H9 (cell line): ENCODE data around the gene DNAI2. TPM values are rescaled to one million over a fixed set of nuclear protein-coding genes. Genes with fewer than 3 reads are reported as not detected.

Source experiments
- DNase-seq: peaks from one replicate; pipeline ENCODE4 v3.0.0-alpha.2; 2017
- H2AFZ ChIP-seq: one replicate; pipeline ENCODE4 v1.6.1; 2013; ENCODE audit warnings: mild to moderate bottlenecking, low read length, control low read depth, moderate library complexity
- H2AK5ac ChIP-seq: 2 replicates; pipeline ENCODE4 v1.6.1; 2013; ENCODE audit warnings: low read length, control low read depth, mixed read lengths; ENCODE audit not compliant: insufficient read length
- H2BK120ac ChIP-seq: one replicate; pipeline ENCODE4 v1.6.1; 2013; ENCODE audit warnings: low read depth, mild to moderate bottlenecking, low read length, control low read depth, inconsistent platforms; ENCODE audit not compliant: poor library complexity, severe bottlenecking
- H2BK12ac ChIP-seq: 2 replicates; pipeline ENCODE4 v1.6.1; 2013; ENCODE audit warnings: low read length, control low read depth, mixed read lengths, low read depth; ENCODE audit not compliant: insufficient read length
- H2BK15ac ChIP-seq: 2 replicates; pipeline ENCODE4 v1.6.1; 2013; ENCODE audit warnings: low read depth, low read length, control low read depth
- H2BK20ac ChIP-seq: one replicate; pipeline ENCODE4 v1.6.1; 2013; ENCODE audit warnings: low read depth, mild to moderate bottlenecking, low read length, control low read depth, inconsistent platforms; ENCODE audit not compliant: poor library complexity, severe bottlenecking
- H2BK5ac ChIP-seq: 2 replicates; pipeline ENCODE4 v1.6.1; 2013; ENCODE audit warnings: low read length, control low read depth, mixed read lengths; ENCODE audit not compliant: insufficient read length
- H3K14ac ChIP-seq: 2 replicates; pipeline ENCODE4 v1.6.1; 2013; ENCODE audit warnings: low read length, control low read depth; ENCODE audit not compliant: insufficient read depth
- H3K18ac ChIP-seq: 2 replicates; pipeline ENCODE4 v1.6.1; 2013; ENCODE audit warnings: low read depth, mild to moderate bottlenecking, mixed read lengths, low read length, control low read depth; ENCODE audit not compliant: insufficient read length
- H3K23ac ChIP-seq: 2 replicates; pipeline ENCODE4 v1.6.1; 2013; ENCODE audit warnings: low read length, control low read depth, mixed read lengths, low read depth; ENCODE audit not compliant: insufficient read length
- H3K23me2 ChIP-seq: 2 replicates; pipeline ENCODE4 v1.6.1; 2013; ENCODE audit warnings: low read depth, mild to moderate bottlenecking, mixed read lengths, low read length, control low read depth; ENCODE audit not compliant: insufficient read length, poor library complexity, severe bottlenecking
- H3K27ac ChIP-seq: 2 replicates; pipeline ENCODE4 v1.5.1; 2013; ENCODE audit warnings: low read length, control low read depth, mixed read lengths, low read depth; ENCODE audit not compliant: insufficient read length
- H3K27me3 ChIP-seq: 2 replicates; pipeline ENCODE4 v1.6.1; 2013; ENCODE audit warnings: low read length, control low read depth, inconsistent platforms; ENCODE audit not compliant: insufficient read depth
- H3K4ac ChIP-seq: 2 replicates; pipeline ENCODE4 v1.6.1; 2013; ENCODE audit warnings: low read depth, mild to moderate bottlenecking, control low read depth, inconsistent platforms, low read length, moderate library complexity
- H3K4me1 ChIP-seq: 2 replicates; pipeline ENCODE4 v1.6.1; 2013; ENCODE audit warnings: low read length, control low read depth, inconsistent platforms; ENCODE audit not compliant: insufficient read depth
- H3K4me2 ChIP-seq: 2 replicates; pipeline ENCODE4 v1.6.1; 2013; ENCODE audit warnings: low read length, control low read depth, mixed read lengths; ENCODE audit not compliant: insufficient read length, insufficient read depth
- H3K56ac ChIP-seq: 2 replicates; pipeline ENCODE4 v1.6.1; 2013; ENCODE audit warnings: low read depth, mild to moderate bottlenecking, mixed read lengths, low read length, control low read depth; ENCODE audit not compliant: insufficient read length
- H3K79me1 ChIP-seq: 2 replicates; pipeline ENCODE4 v1.6.1; 2013; ENCODE audit warnings: low read depth, mild to moderate bottlenecking, moderate library complexity, low read length, control low read depth, inconsistent platforms; ENCODE audit not compliant: insufficient read depth, poor library complexity, severe bottlenecking
- H3K79me2 ChIP-seq: 2 replicates; pipeline ENCODE4 v1.6.1; 2013; ENCODE audit warnings: low read length, control low read depth, inconsistent platforms; ENCODE audit not compliant: insufficient read depth
- H3K9ac ChIP-seq: 2 replicates; pipeline ENCODE4 v1.6.1; 2013; ENCODE audit warnings: low read length, control low read depth, mixed read lengths; ENCODE audit not compliant: insufficient read length; ENCODE audit errors: extremely low read depth
- H3K9me3 ChIP-seq: one replicate; pipeline ENCODE4 v1.6.1; 2013; ENCODE audit warnings: low read depth, low read length, inconsistent platforms; ENCODE audit not compliant: control insufficient read depth
- H3T11ph ChIP-seq: one replicate; pipeline ENCODE4 v1.6.1; 2013; ENCODE audit warnings: mild to moderate bottlenecking, low read length, control low read depth, inconsistent platforms
- H4K20me1 ChIP-seq: one replicate; pipeline ENCODE4 v1.6.1; 2013; ENCODE audit not compliant: control insufficient read depth, insufficient read length, insufficient read depth
- H4K5ac ChIP-seq: 2 replicates; pipeline ENCODE4 v1.6.1; 2013; ENCODE audit warnings: low read depth, mild to moderate bottlenecking, mixed read lengths, low read length, control low read depth; ENCODE audit not compliant: insufficient read length
- H4K8ac ChIP-seq: replicated peaks from 2 replicates; pipeline ENCODE4 v1.6.1; 2013; ENCODE audit warnings: low read length, control low read depth, mixed read lengths, low read depth; ENCODE audit not compliant: insufficient read length
- H4K91ac ChIP-seq: 2 replicates; pipeline ENCODE4 v1.6.1; 2013; ENCODE audit warnings: low read depth, mild to moderate bottlenecking, moderate library complexity, mixed read lengths, low read length, control low read depth; ENCODE audit not compliant: insufficient read length
- H3K27ac Mint-ChIP-seq, 3 experiments: 2 replicates in 2 of 3; 3 replicates in 1 of 3; pipeline ENCODE4 v1.8.0; 2020 to 2021; ENCODE audit warnings: mixed read lengths in 3 of 3, mild to moderate bottlenecking in 1 of 3, moderate library complexity in 1 of 3
- H3K27me3 Mint-ChIP-seq: 2 replicates; pipeline ENCODE4 v1.8.0; 2021; ENCODE audit warnings: low read depth, mild to moderate bottlenecking, moderate library complexity, mixed read lengths
- H3K36me3 Mint-ChIP-seq, 3 experiments: 2 replicates in 2 of 3; 3 replicates in 1 of 3; pipeline ENCODE4 v1.8.0; 2020 to 2021; ENCODE audit warnings: low read depth in 3 of 3, mixed read lengths in 3 of 3; ENCODE audit not compliant: insufficient read depth in 1 of 3
- H3K4me1 Mint-ChIP-seq, 2 experiments: 2 replicates each; pipeline ENCODE4 v1.8.0; 2020; ENCODE audit warnings: mixed read lengths in 2 of 2
- H3K4me3 Mint-ChIP-seq, 2 experiments: 2 replicates in 1 of 2; 3 replicates in 1 of 2; pipeline ENCODE4 v1.8.0; 2020 to 2021; ENCODE audit warnings: mild to moderate bottlenecking in 2 of 2, mixed read lengths in 2 of 2, moderate library complexity in 1 of 2
- H3K9me3 Mint-ChIP-seq, 2 experiments: 2 replicates in 1 of 2; 3 replicates in 1 of 2; pipeline ENCODE4 v1.8.0; 2020; ENCODE audit warnings: mild to moderate bottlenecking in 2 of 2, mixed read lengths in 2 of 2, moderate library complexity in 1 of 2
- CTCF ChIP-seq: fragments of 200-600 bp; sonication (generic); conservative IDR thresholded peaks from 3 replicates; pipeline ENCODE4 v1.8.0; 2021; ENCODE audit warnings: antibody characterized with exemption, mild to moderate bottlenecking
- WGBS: extraction: QIAGEN DNeasy Blood & Tissue Kit; methylation state at CpG from one replicate; pipeline ENCODE4 v1.1.7; 2013; ENCODE audit warnings: missing lambda C conversion rate, low lambda C conversion rate, mixed read lengths; ENCODE audit not compliant: insufficient read length; ENCODE audit errors: extremely low coverage; 5-methylcytosine and 5-hydroxymethylcytosine counted together
- total RNA-seq: library from RNA; stranded (reverse); gene quantifications from 2 replicates; pipeline ENCODE4 v1.2.1, GENCODE V29; 2021

DNAI2 gene
- total RNA-seq, 1 experiment from 2014 or later: not detected

- H2AFZ ChIP-seq: no peak overlapping the region
- H3K18ac ChIP-seq: no peak overlapping the region
- H4K20me1 ChIP-seq: no peaks in the 10 kb centered on the region
- no peak overlapping the region for H3K14ac ChIP-seq
- no peak overlapping the region for H4K91ac ChIP-seq
- Mint-ChIP-seq H3K27me3 (peaks cover 30% of the 10 kb centered on the region), H3K27ac (no peak overlapping the region), H3K36me3 (no peaks in the 10 kb centered on the region), H3K4me3 (no peak overlapping the region), H3K9me3 (no peaks in the 10 kb centered on the region), H3K4me1 (peaks cover 6 to 31% of the 10 kb centered on the region in 2 experiments)
- no peak overlapping the region for H4K5ac ChIP-seq
- H3K23ac ChIP-seq: no peak overlapping the region
- H3K56ac ChIP-seq: no peak overlapping the region
- H3K79me1 ChIP-seq: no peaks in the 10 kb centered on the region
- H3T11ph ChIP-seq: no peak overlapping the region
- no peak for DNase-seq
- H2BK12ac ChIP-seq: no peak overlapping the region
- no peak overlapping the region for H3K9ac ChIP-seq
- no peak overlapping the region for H3K4ac ChIP-seq
- H2BK20ac ChIP-seq: no peak overlapping the region
- no peak overlapping the region for H3K4me2 ChIP-seq
- no peak overlapping the region for H2AK5ac ChIP-seq
- no peak overlapping the region for H2BK120ac ChIP-seq
- no peaks in the 10 kb centered on the region for H3K9me3 ChIP-seq
- no peaks in the 10 kb centered on the region for H3K79me2 ChIP-seq
- H2BK5ac ChIP-seq: no peak overlapping the region
- no peaks in the 10 kb centered on the region for H3K23me2 ChIP-seq
- no CpG with 5 or more reads among the region's 8 CpGs for WGBS
- H3K27me3 ChIP-seq: no peaks in the 10 kb centered on the region
- no peak overlapping the region for H2BK15ac ChIP-seq
- H3K4me1 ChIP-seq: peaks cover 2% of the 10 kb centered on the region; the same call in 1 of the 2 replicates
- TF ChIP-seq CTCF: no peak
- H4K8ac ChIP-seq: no peak overlapping the region
- H3K27ac ChIP-seq: no peak overlapping the region
Measured at GRCh38 chr17:74343121-74343520, 69.1 kb downstream of the DNAI2 start.
